Measurements from ENCODE around the gene PLCD4.

The PLCD4 gene

GRCh38 chr2:218607436-218608115 lies at the start of gene PLCD4:
Gene PLCD4, plus strand, starts transcription at chr2:218607899. Its CDS starts 7,841 bp downstream, at chr2:218615740.
- no peak for DNase-seq

- no peak for DNase-seq
Observed at GRCh38 chr2:218557941-218558340, 49.8 kb upstream of the PLCD4 start.

- DNase-seq = no peak
Observed at GRCh38 chr2:218558986-218559385, 48.7 kb upstream of the PLCD4 start.

GRCh38 chr2:218564056-218564455 lies 43.6 kb upstream of the PLCD4 start:
- DNase-seq = no peak

- DNase-seq = no peak
Observed at GRCh38 chr2:218566296-218566695, 41.4 kb upstream of the PLCD4 start.

GRCh38 chr2:218567797-218568189 lies 39.9 kb upstream of the PLCD4 start:
- peak in 1 of 2 experiments; percentile 64 for DNase-seq

GRCh38 chr2:218568190-218569037 lies 39.3 kb upstream of the PLCD4 start, which contains the start of the genes CNOT9 and USP37:
Gene CNOT9, plus strand, starts transcription at chr2:218568839. Its CDS starts 116 bp downstream, at chr2:218568955.
Gene USP37, minus strand, starts transcription at chr2:218568351. Its CDS starts 9,698 bp downstream, at chr2:218558653.
- peak; percentile 88 to 90 for DNase-seq

GRCh38 chr2:218569038-218569431 lies 38.7 kb upstream of the PLCD4 start:
- no peak for DNase-seq

GRCh38 chr2:218569661-218570500 lies 37.8 kb upstream of the PLCD4 start:
- DNase-seq = no peak

GRCh38 chr2:218570850-218571249 lies 36.8 kb upstream of the PLCD4 start:
- no peak for DNase-seq

GRCh38 chr2:218576854-218577253 lies 30.8 kb upstream of the PLCD4 start:
- DNase-seq = no peak

GRCh38 chr2:218577482-218578220 lies 30.0 kb upstream of the PLCD4 start:
- no peak for DNase-seq

- no peak for DNase-seq
Observed at GRCh38 chr2:218578272-218578877, 29.3 kb upstream of the PLCD4 start.

- DNase-seq = no peak
Observed at GRCh38 chr2:218582076-218582475, 25.6 kb upstream of the PLCD4 start.

GRCh38 chr2:218583983-218584850 lies 23.5 kb upstream of the PLCD4 start:
- DNase-seq = no peak

- no peak for DNase-seq
Observed at GRCh38 chr2:218585541-218585940, 22.2 kb upstream of the PLCD4 start.

GRCh38 chr2:218605432-218605831 lies 2.3 kb upstream of the PLCD4 start:
- DNase-seq = no peak

GRCh38 chr2:218615868-218616315 lies 8.2 kb downstream of the PLCD4 start:
- no peak for DNase-seq

- no peak for DNase-seq
Observed at GRCh38 chr2:218618102-218618860, 10.6 kb downstream of the PLCD4 start.

GRCh38 chr2:218621007-218621406 lies 13.3 kb downstream of the PLCD4 start:
- no peak for DNase-seq

Data from Kasumi-1 (cell line).